DOHH2 (cell line): Measurements from ENCODE around the gene PDXK.

Source experiments
- CTCF ChIP-seq: fragments of 200-600 bp; sonication (generic); IDR thresholded peaks from one replicate; pipeline ENCODE4 v1.5.1; 2014; ENCODE audit warnings: antibody characterized with exemption, mild to moderate bottlenecking, low read depth, low read length; ENCODE audit not compliant: poor library complexity, severe bottlenecking
- EZH2phosphoT487 ChIP-seq: fragments of 200-600 bp; sonication (generic); IDR thresholded peaks from 2 replicates; pipeline ENCODE4 v1.6.1; 2017; ENCODE audit warnings: borderline replicate concordance, mild to moderate bottlenecking, antibody characterized with exemption, low read length, moderate library complexity, mixed read lengths

- TF ChIP-seq CTCF = no peak
- no peak for TF ChIP-seq EZH2phosphoT487
These were observed 11.5 kb upstream of the PDXK start for GRCh38 chr21:43707462-43707861.
